ENCODE data around the gene COL6A5. TPM values are rescaled to one million over a fixed set of nuclear protein-coding genes. Genes with fewer than 3 reads are reported as not detected.
A peak's percentile ranks its signal among the peaks of the same experiment; 100 is the strongest.

Gene COL6A5
- total RNA-seq, 1 experiment from 2014 or later: not detected

DNA sequence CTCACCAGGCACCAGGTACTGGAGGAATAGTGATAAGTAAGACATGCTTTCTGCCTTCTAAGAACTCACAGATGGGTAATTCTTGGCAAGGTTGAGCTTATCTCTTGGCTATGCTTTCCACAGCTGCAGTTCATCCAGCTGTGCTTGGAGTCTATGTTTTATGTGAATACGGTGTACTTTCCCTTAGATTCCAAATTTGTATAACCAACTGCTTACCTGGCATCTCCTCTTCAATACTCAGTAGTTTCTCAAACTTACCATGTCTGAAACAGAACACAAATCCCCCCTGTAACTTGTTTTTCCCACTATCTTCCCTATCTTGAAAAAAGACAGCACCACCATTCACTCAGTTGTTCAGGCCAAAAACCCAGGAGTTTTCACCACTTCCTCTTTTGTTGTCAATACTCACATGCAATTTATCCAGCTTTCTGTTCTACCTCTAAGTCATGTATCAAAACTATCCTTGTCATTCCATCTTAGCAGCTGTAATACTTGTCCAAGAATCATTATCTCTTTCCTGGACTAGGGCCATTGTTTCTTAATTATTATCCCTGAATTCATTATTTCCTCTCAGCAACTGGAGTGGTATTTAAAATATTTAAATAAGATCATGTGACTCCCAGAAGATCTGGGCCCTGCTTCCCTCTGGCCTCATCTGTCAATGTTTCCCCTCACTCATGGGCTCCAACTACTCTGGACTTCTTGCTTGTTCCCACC lies 32.6 kb downstream of the COL6A5 start:
- CTCF ChIA-PET: no interaction called here
- TF ChIP-seq EZH2 (IDR thresholded peaks at IDR 0.05; ENCODE audit: low read length, unreplicated experiment): no peak
- TF ChIP-seq, protein P1, sequence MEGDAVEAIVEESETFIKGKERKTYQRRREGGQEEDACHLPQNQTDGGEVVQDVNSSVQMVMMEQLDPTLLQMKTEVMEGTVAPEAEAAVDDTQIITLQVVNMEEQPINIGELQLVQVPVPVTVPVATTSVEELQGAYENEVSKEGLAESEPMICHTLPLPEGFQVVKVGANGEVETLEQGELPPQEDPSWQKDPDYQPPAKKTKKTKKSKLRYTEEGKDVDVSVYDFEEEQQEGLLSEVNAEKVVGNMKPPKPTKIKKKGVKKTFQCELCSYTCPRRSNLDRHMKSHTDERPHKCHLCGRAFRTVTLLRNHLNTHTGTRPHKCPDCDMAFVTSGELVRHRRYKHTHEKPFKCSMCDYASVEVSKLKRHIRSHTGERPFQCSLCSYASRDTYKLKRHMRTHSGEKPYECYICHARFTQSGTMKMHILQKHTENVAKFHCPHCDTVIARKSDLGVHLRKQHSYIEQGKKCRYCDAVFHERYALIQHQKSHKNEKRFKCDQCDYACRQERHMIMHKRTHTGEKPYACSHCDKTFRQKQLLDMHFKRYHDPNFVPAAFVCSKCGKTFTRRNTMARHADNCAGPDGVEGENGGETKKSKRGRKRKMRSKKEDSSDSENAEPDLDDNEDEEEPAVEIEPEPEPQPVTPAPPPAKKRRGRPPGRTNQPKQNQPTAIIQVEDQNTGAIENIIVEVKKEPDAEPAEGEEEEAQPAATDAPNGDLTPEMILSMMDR (conservative IDR thresholded peaks at IDR 0.05; ENCODE audit: low read depth, low read length): no peak
- BruUV-seq (replicated peaks): no TSS peak

DNA sequence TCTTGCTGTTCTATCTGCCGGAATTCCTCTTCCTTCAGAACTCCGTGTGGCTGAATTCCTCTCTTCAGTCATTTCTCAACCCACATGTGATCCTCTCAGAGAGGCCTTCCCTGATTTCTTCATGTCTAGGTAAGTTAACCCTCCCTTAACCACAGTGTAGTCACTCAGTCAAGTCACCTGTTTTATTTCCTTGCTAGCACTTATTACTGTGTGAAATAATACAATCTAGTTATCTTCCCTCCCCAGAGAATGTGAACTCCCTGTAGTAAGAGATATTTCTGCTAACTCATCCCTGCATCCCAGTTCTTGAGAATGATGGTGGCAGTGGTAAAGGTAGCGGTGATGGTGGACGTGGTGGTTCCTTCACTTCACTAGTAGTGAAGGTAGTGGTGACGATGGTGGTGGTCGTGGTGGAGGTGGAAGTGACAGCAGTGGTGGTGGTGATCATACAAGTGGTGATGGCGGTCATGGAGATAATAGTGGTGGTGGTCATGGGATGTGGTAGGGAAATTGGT lies 33.3 kb downstream of the COL6A5 start:
- no peak for ATAC-seq
- DNase-seq: no peak
- no peaks in the 10 kb centered on the region; the same call in 1 of the 2 replicates for H3K4me1 ChIP-seq (ENCODE audit: insufficient read depth, low read length)
- no peaks in the 10 kb centered on the region for H3K27me3 ChIP-seq (ENCODE audit: low read length)
- H2AFZ ChIP-seq (ENCODE audit: low read length): no peak overlapping the region
- BruUV-seq (replicated peaks): no TSS peak
- TF ChIP-seq EZH2 (IDR thresholded peaks at IDR 0.05; ENCODE audit: low read length, unreplicated experiment) (no peak), EZH2phosphoT487 (IDR thresholded peaks at IDR 0.05; ENCODE audit: borderline replicate concordance, low read length) (no peak)
- TF ChIP-seq, protein P1 (conservative IDR thresholded peaks at IDR 0.05; ENCODE audit: low read depth, low read length): no peak
- no peaks in the 10 kb centered on the region for H3K79me2 ChIP-seq (ENCODE audit: low read length)
- ChIA-PET POLR2A (ENCODE audit: unreplicated experiment) (no interaction called here), CTCF (no interaction called here)
- no peaks in the 10 kb centered on the region for H3K36me3 ChIP-seq (ENCODE audit: low read depth, low read length)
- intact Hi-C loops (cut with micrococcal nuclease): no loop called here
- no peaks in the 10 kb centered on the region for H3K9me3 ChIP-seq (ENCODE audit: low read length)
- H3F3A ChIP-seq (ENCODE audit: low read length, unreplicated experiment): no peaks in the 10 kb centered on the region
- no peak overlapping the region for H3K27ac ChIP-seq (ENCODE audit: low read length)
- H4K20me1 ChIP-seq (ENCODE audit: low read length): no peaks in the 10 kb centered on the region
- H3K9me2 ChIP-seq (replicated peaks; ENCODE audit: low read length): no peaks in the 10 kb centered on the region
- no peak overlapping the region for H3K4me2 ChIP-seq (ENCODE audit: low read length)
- H3K4me3 ChIP-seq (ENCODE audit: low read length): no peak overlapping the region
- no peak overlapping the region for H3K9ac ChIP-seq (ENCODE audit: low read length)

More for the DNA sequence above, 32.6 kb downstream of the COL6A5 start:
- H3K4me2 ChIP-seq (ENCODE audit: low read length): no peak overlapping the region
- no peaks in the 10 kb centered on the region for H3K79me2 ChIP-seq (ENCODE audit: low read length)
- H4K20me1 ChIP-seq (ENCODE audit: low read length): no peaks in the 10 kb centered on the region
- H3K36me3 ChIP-seq (ENCODE audit: low read depth, low read length): no peaks in the 10 kb centered on the region
- ATAC-seq (no peak), DNase-seq (no peak)
- no peak overlapping the region for H3K27ac ChIP-seq (ENCODE audit: low read length)
- no peaks in the 10 kb centered on the region; the same call in 1 of the 2 replicates for H3K4me1 ChIP-seq (ENCODE audit: insufficient read depth, low read length)
- H2AFZ ChIP-seq (ENCODE audit: low read length): no peak overlapping the region
- no peaks in the 10 kb centered on the region for H3K27me3 ChIP-seq (ENCODE audit: low read length)
- no peaks in the 10 kb centered on the region for H3K9me2 ChIP-seq (replicated peaks; ENCODE audit: low read length)
- H3K9ac ChIP-seq (ENCODE audit: low read length): no peak overlapping the region
- H3K9me3 ChIP-seq (ENCODE audit: low read length): no peaks in the 10 kb centered on the region
- H3F3A ChIP-seq (ENCODE audit: low read length, unreplicated experiment): no peaks in the 10 kb centered on the region
- POLR2A ChIA-PET (ENCODE audit: unreplicated experiment): no interaction called here
- intact Hi-C loops (cut with micrococcal nuclease): no loop called here
- H3K4me3 ChIP-seq (ENCODE audit: low read length): no peak overlapping the region

DNA sequence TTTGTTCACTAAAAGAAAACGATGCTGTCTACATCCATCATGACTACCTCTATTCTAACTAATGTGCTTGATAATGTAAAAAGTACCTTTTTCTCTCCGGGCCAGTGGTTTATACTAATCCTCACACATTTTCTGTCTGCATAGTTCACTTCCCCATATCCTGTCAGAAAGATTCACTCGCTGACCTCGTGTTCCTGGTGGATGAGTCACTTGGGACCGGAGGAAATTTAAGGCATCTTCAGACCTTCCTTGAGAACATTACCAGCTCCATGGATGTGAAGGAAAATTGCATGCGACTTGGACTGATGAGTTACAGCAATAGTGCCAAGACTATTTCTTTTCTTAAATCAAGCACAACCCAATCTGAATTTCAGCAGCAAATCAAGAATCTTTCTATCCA lies 33.8 kb downstream of the COL6A5 start:
- Histone ChIP-seq H3F3A (ENCODE audit: low read length, unreplicated experiment) (no peaks in the 10 kb centered on the region), H4K20me1 (ENCODE audit: low read length) (no peaks in the 10 kb centered on the region), H3K9me2 (replicated peaks; ENCODE audit: low read length) (no peaks in the 10 kb centered on the region), H3K27me3 (ENCODE audit: low read length) (no peaks in the 10 kb centered on the region), H3K36me3 (ENCODE audit: low read depth, low read length) (no peaks in the 10 kb centered on the region), H3K79me2 (ENCODE audit: low read length) (no peaks in the 10 kb centered on the region), H3K9me3 (ENCODE audit: low read length) (no peaks in the 10 kb centered on the region), H2AFZ (ENCODE audit: low read length) (no peak overlapping the region), H3K9ac (ENCODE audit: low read length) (no peak overlapping the region), H3K27ac (ENCODE audit: low read length) (no peak overlapping the region), H3K4me2 (ENCODE audit: low read length) (no peak overlapping the region), H3K4me3 (ENCODE audit: low read length) (no peak overlapping the region), H3K4me1 (ENCODE audit: insufficient read depth, low read length) (no peaks in the 10 kb centered on the region)
- no peak for ATAC-seq
- TF ChIP-seq EZH2 (IDR thresholded peaks at IDR 0.05; ENCODE audit: low read length, unreplicated experiment) (no peak), EZH2phosphoT487 (IDR thresholded peaks at IDR 0.05; ENCODE audit: borderline replicate concordance, low read length) (no peak)
- TF ChIP-seq, protein P1 (conservative IDR thresholded peaks at IDR 0.05; ENCODE audit: low read depth, low read length): no peak
- CTCF ChIA-PET: no interaction called here
- intact Hi-C loops (cut with micrococcal nuclease): no loop called here
- BruUV-seq (replicated peaks): no TSS peak
- DNase-seq: peak; percentile 7
- POLR2A ChIA-PET (ENCODE audit: unreplicated experiment): no interaction called here

All from PC-3 (cell line).